Measurements from ENCODE around the gene RASSF5. TPM values are rescaled to one million over a fixed set of nuclear protein-coding genes. Genes with fewer than 3 reads are reported as not detected.

The RASSF5 gene
- total and polyA plus RNA-seq, 9 of the 15 experiments (the other 6 are each of a cell fraction or from before 2014, with no cell fraction given) = 6.1 to 41.0 (median 25.2) TPM

DNA sequence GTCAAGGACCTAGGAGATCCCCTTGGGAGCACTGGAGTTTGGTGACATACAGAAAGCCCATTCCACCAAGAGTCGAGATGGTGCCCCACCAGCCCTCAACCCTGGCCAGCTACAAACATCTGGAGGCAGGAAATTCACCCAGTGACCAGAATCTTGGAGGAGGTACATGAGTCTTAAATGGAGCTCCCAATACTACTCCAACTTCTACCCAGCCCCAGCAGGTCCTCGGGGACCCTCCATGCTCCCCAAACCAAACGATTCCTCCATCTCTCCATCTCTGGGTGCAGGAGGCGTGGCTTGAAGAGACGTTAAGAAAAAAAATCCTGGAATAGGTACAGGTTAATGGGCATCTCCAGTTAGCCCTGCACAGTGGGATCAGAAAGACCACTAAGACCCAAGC is 5.5 kb upstream of the RASSF5 start (continued):
- TF ChIP-seq FOXK2 (conservative IDR thresholded peaks at IDR 0.05 in 1 of 2, IDR thresholded peaks at IDR 0.05 in 1 of 2; ENCODE audit: low read depth in 2 of 2) (no peak), GATAD2A (IDR thresholded peaks at IDR 0.05) (no peak)

DNA sequence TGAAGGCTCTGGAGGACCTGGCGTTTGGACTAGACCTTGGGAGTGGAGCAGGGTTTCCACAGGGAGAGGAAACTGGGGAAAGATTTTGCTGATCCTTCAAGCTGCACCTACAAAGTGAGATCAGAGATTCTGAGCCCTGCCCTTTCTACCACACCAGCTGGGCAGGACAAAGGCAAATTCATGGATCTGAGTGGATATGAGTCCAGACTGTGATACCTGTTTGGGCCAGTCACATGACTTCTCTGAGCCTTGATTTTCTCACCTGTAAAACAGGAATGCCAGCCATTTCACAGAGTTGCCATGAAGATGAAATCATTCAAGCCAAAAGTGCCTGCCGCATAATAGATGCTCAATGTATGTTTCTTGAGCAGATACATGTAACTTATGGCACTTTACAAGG is 4.9 kb upstream of the RASSF5 start:
- no peak for ATAC-seq
- H3K4me1 ChIP-seq (replicated peaks in 1 of 2; ENCODE audit: control insufficient read depth in 2 of 2, insufficient read depth in 2 of 2, low read length in 2 of 2) = peaks cover 25 to 42% of the 10 kb centered on the region in 2 experiments

More for the DNA sequence above, 4.9 kb upstream of the RASSF5 start:
- Histone ChIP-seq H3K4me3 (no peak overlapping the region), H3K9ac (ENCODE audit: insufficient read depth in 1 of 2, low read depth in 2 of 2, low read length in 2 of 2) (peak overlapping the region in 1 of 2 experiments; percentile 13; a peak in 1 of 4 replicates), H3K4me2 (ENCODE audit: insufficient read depth, low read length) (no peak overlapping the region), H2AFZ (ENCODE audit: low read depth, low read length) (no peak overlapping the region), H3K9me1 (ENCODE audit: control insufficient read depth, insufficient read depth, low read length) (no peaks in the 10 kb centered on the region), H3K36me3 (ENCODE audit: control insufficient read depth, insufficient read depth, low read length) (no peaks in the 10 kb centered on the region), H4K20me1 (replicated peaks; ENCODE audit: control insufficient read depth, insufficient read depth, low read length) (no peaks in the 10 kb centered on the region), H3K27ac (ENCODE audit: extremely low read depth, low read depth, low read length) (no peak overlapping the region), H3K79me2 (ENCODE audit: control insufficient read depth, insufficient read depth, low read length) (no peaks in the 10 kb centered on the region), H3K9me3 (replicated peaks; ENCODE audit: control insufficient read depth, insufficient read depth, low read depth, low read length) (no peaks in the 10 kb centered on the region), H3K27me3 (ENCODE audit: control insufficient read depth in 2 of 2, insufficient read depth in 2 of 2, low read length in 2 of 2) (no peaks in the 10 kb centered on the region)
- CTCF ChIA-PET (ENCODE audit: low intra/inter-chr PET ratio) = no interaction called here
- WGBS (ENCODE audit: insufficient coverage, low coverage, missing lambda C conversion rate) = 77% methylated on average over 2 of the region's 2 CpGs
- TF ChIP-seq IRF1 (CRISPR knock-in tag; IDR thresholded peaks at IDR 0.05; ENCODE audit: borderline replicate concordance) (0 out of 2 replicates have a peak, but pooled peaks have one; percentile 3), CHD2 (IDR thresholded peaks at IDR 0.05; ENCODE audit: low read depth, low read length) (no peak), SLC30A9 (CRISPR knock-in tag; IDR thresholded peaks at IDR 0.05) (no peak), SMAD1 (IDR thresholded peaks at IDR 0.05; ENCODE audit: low read depth, low read length, partially characterized antibody) (no peak), TAF1 (IDR thresholded peaks at IDR 0.05; ENCODE audit: control insufficient read depth, extremely low read depth, insufficient read depth, low read length, severe bottlenecking) (no peak), FOXK1 (CRISPR knock-in tag; IDR thresholded peaks at IDR 0.05; ENCODE audit: borderline replicate concordance) (0 out of 2 replicates have a peak, but pooled peaks have one; percentile 12), TFE3 (CRISPR knock-in tag; IDR thresholded peaks at IDR 0.05) (peak; percentile 90), JUND (IDR thresholded peaks at IDR 0.05; ENCODE audit: borderline replicate concordance, low read depth, low read length) (no peak), JUND (tag; IDR thresholded peaks at IDR 0.05; ENCODE audit: borderline replicate concordance, low read depth, low read length) (no peak)
- no TSS peak for BruUV-seq (replicated peaks)
- no peak for FAIRE-seq
- no peak for DNase-seq (ENCODE audit: extremely low read depth in 1 of 4, low spot score in 3 of 4)
- POLR2A ChIA-PET = interaction anchor here (0.6 to 1.5 kb wide), 2 partner anchors 12 to 73 kb away, joined by 3 read pairs; no protein-coding TSS in a partner anchor
- intact Hi-C loops (cut with micrococcal nuclease) = no loop called here
- in situ Hi-C loops (cut with MboI) = no loop called here

Measured in K562 (cell line).